ENCODE results near the gene METTL17.

- TF ChIP-seq CTCF (IDR thresholded peaks at IDR 0.05) (no peak), ETV6 (CRISPR knock-in tag; IDR thresholded peaks at IDR 0.05) (no peak), HMGA2 (CRISPR knock-in tag; IDR thresholded peaks at IDR 0.05) (no peak), E2F5 (CRISPR knock-in tag; IDR thresholded peaks at IDR 0.05) (no peak), E2F1 (CRISPR knock-in tag; IDR thresholded peaks at IDR 0.05) (no peak)
These were observed 14.1 kb downstream of the METTL17 start for GRCh38 chr14:21003788-21004346.

Data from WTC11 (cell line).